HG02870 (cell line): ENCODE results near the gene STX3.
A peak's percentile ranks its signal among the peaks of the same experiment; 100 is the strongest.

Experiments used
- ATAC-seq: cut with Tn5 transposase; IDR thresholded peaks from one replicate; pipeline ENCODE4 v1.9.1; 2021; ENCODE audit warnings: mild to moderate bottlenecking, moderate library complexity; ENCODE audit not compliant: unreplicated experiment

The STX3 gene

GRCh38 chr11:59754859-59755700 is at the start of gene STX3:
TSS of gene STX3 (plus strand) at chr11:59755376. CDS start at chr11:59755606, 230 bp downstream.
- ATAC-seq, result peak; percentile 47

- ATAC-seq, result no peak
Observed at GRCh38 chr11:59706518-59707285, 48.5 kb upstream of the STX3 start.

GRCh38 chr11:59707371-59707770 is 47.8 kb upstream of the STX3 start:
- ATAC-seq, result no peak

GRCh38 chr11:59708537-59708936 is 46.6 kb upstream of the STX3 start:
- no peak for ATAC-seq

- no peak for ATAC-seq
Observed at GRCh38 chr11:59710136-59710847, 44.9 kb upstream of the STX3 start.

GRCh38 chr11:59713745-59714144 is 41.4 kb upstream of the STX3 start, which contains the start of gene OR10V1:
TSS of gene OR10V1 (minus strand) at chr11:59713845. CDS start at chr11:59713845, 0 bp downstream.
- no peak for ATAC-seq

GRCh38 chr11:59716051-59716450 is 39.1 kb upstream of the STX3 start:
- ATAC-seq, result no peak

GRCh38 chr11:59719556-59719955 is 35.6 kb upstream of the STX3 start:
- no peak for ATAC-seq

GRCh38 chr11:59724066-59724465 is 31.1 kb upstream of the STX3 start:
- no peak for ATAC-seq

GRCh38 chr11:59727426-59727825 is 27.8 kb upstream of the STX3 start:
- no peak for ATAC-seq

- ATAC-seq, result no peak
Observed at GRCh38 chr11:59728154-59728553, 27.0 kb upstream of the STX3 start.

GRCh38 chr11:59728913-59729312 is 26.3 kb upstream of the STX3 start:
- ATAC-seq, result no peak

- no peak for ATAC-seq
Observed at GRCh38 chr11:59729834-59730233, 25.3 kb upstream of the STX3 start.

GRCh38 chr11:59730896-59731565 is 24.1 kb upstream of the STX3 start:
- ATAC-seq, result no peak

- ATAC-seq, result no peak
Observed at GRCh38 chr11:59746111-59746510, 9.1 kb upstream of the STX3 start.

- ATAC-seq, result peak; percentile 69
Observed at GRCh38 chr11:59753650-59754493, 1.3 kb upstream of the STX3 start.

- peak; percentile 26 for ATAC-seq
Observed at GRCh38 chr11:59754494-59754858, 700 bp upstream of the STX3 start.

- no peak for ATAC-seq
Observed at GRCh38 chr11:59755701-59756557, 753 bp downstream of the STX3 start.

- no peak for ATAC-seq
Observed at GRCh38 chr11:59756558-59756840, 1.3 kb downstream of the STX3 start.
